HG02970 (cell line): ENCODE measurements around the gene JSRP1.

Experiments used
- ATAC-seq: cut with Tn5 transposase; IDR thresholded peaks from one replicate; pipeline ENCODE4 v1.9.1; 2021; ENCODE audit warnings: mild to moderate bottlenecking, moderate library complexity, moderate number of reproducible peaks; ENCODE audit not compliant: unreplicated experiment, low FRiP score

JSRP1 gene

GRCh38 chr19:2235381-2236063 lies 20.7 kb downstream of the JSRP1 start:
- ATAC-seq: peak; percentile 9

GRCh38 chr19:2234996-2235380 lies 21.2 kb downstream of the JSRP1 start:
- no peak for ATAC-seq

- no peak for ATAC-seq
These were observed 22.5 kb downstream of the JSRP1 start for GRCh38 chr19:2233601-2234280.

GRCh38 chr19:2232286-2233151 lies 23.7 kb downstream of the JSRP1 start:
- ATAC-seq: no peak

GRCh38 chr19:2231621-2232221 lies 24.5 kb downstream of the JSRP1 start:
- no peak for ATAC-seq

- no peak for ATAC-seq
These were observed 25.2 kb downstream of the JSRP1 start for GRCh38 chr19:2230807-2231533.

- ATAC-seq: no peak
These were observed 26.1 kb downstream of the JSRP1 start for GRCh38 chr19:2230033-2230531.

- no peak for ATAC-seq
These were observed 26.8 kb downstream of the JSRP1 start for GRCh38 chr19:2229103-2230032.

GRCh38 chr19:2228157-2229030 lies 27.8 kb downstream of the JSRP1 start:
- no peak for ATAC-seq

- no peak for ATAC-seq
These were observed 28.6 kb downstream of the JSRP1 start for GRCh38 chr19:2227415-2228156.

- no peak for ATAC-seq
These were observed 29.3 kb downstream of the JSRP1 start for GRCh38 chr19:2226840-2227360.

- no peak for ATAC-seq
These were observed 30.0 kb downstream of the JSRP1 start for GRCh38 chr19:2226051-2226839.

GRCh38 chr19:2225415-2226050 lies 30.7 kb downstream of the JSRP1 start:
- no peak for ATAC-seq

- no peak for ATAC-seq
These were observed 31.4 kb downstream of the JSRP1 start for GRCh38 chr19:2224754-2225349.

GRCh38 chr19:2223959-2224358 lies 32.3 kb downstream of the JSRP1 start:
- no peak for ATAC-seq
